HTERT RPE-1 (cell line): Measurements from ENCODE around the gene RUNDC3A.
"Not testable (repeated sequence)": the region's sequence is repeated elsewhere in the genome, so short reads cannot be mapped to it uniquely, and the experiment has no call there.

ENCODE experiments used
- in situ Hi-C: fragments of 300-500 bp; cut with MboI; formaldehyde crosslinking; loops from 4 replicates; pipeline ENCODE4 v1.14.3; 2020; ENCODE audit warnings: low sequenced_read_pairs

RUNDC3A gene

DNA sequence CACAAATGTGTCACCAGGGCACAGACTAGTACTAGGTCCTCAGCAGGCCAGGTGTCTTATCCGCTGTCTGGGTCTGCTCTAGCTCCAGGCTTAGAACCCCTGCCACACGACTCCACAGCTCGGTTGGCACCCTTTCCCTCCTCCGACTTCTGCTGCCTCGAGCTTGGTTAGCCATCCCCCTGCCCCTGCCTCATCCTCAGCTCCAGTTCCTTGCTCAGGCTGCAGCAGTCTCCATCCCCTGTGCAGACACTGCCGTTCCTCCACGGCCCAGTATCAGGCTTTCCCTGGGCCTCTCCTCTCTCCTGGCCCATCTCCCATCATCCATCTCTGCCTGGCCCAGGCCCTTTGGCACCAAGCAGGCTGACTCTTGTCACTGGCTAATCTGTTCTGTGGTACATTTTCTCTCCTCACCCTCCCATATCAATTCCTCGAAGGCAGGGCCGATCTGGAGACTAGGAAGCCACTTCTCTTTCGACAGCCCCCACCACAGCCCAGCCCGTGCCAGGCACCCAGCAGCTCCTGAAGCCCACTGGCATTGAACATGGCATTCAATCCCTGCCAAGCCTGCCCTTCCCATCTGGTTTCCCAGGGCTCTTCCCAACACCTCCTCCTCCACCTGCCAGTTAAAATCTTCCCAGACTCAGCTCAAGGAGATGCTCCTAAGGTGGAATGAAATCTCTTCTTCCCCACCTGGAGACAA lies 35.3 kb downstream of the RUNDC3A start:
- in situ Hi-C loops: no loop called here

DNA sequence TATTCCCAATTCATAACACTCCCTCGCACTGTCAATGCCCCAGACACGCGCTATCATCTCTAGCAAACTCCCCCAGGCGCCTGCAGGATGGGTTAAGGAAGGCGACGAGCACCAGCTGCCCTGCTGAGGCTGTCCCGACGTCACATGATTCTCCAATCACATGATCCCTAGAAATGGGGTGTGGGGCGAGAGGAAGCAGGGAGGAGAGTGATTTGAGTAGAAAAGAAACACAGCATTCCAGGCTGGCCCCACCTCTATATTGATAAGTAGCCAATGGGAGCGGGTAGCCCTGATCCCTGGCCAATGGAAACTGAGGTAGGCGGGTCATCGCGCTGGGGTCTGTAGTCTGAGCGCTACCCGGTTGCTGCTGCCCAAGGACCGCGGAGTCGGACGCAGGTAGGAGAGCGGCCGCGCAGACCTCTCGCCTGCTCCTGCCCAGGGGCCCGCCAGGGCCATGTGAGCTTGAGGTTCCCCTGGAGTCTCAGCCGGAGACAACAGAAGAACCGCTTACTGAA lies 36.6 kb downstream of the RUNDC3A start, which contains the start of gene GRN:
Gene GRN, plus strand, starts transcription at position 364 of the 515 bp plus-strand sequence. CDS start 3,863 bp downstream, outside the sequence.
- in situ Hi-C loops: no loop called here

DNA sequence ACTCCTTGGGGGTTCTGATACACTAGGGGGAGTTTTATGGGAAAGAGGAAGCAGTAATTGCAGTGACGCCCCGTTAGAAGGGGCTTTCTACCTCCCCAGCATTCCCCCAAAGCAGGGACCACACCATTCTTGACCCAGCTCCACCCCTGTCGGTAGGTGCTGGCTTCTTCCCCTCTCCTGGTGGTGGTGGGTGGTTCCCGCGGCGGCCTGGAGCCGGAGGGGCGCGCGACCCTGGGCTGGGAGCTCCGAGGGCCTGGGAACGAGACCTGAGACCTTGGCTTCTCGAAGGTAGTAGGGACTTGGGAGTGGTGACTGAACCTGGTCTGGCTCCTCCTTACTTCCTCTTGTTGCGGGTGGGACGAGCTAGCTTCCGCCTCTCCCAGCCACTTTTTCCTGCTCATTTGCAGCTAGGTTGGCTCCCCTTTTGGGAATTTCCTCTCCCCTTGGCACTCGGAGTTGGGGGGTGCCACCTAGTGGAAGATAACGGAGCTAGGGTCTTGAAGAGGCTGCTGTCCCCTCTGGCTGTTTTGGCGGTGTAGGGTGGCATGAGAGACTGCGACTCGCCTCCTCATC lies 37.1 kb downstream of the RUNDC3A start:
- in situ Hi-C loops: no loop called here

DNA sequence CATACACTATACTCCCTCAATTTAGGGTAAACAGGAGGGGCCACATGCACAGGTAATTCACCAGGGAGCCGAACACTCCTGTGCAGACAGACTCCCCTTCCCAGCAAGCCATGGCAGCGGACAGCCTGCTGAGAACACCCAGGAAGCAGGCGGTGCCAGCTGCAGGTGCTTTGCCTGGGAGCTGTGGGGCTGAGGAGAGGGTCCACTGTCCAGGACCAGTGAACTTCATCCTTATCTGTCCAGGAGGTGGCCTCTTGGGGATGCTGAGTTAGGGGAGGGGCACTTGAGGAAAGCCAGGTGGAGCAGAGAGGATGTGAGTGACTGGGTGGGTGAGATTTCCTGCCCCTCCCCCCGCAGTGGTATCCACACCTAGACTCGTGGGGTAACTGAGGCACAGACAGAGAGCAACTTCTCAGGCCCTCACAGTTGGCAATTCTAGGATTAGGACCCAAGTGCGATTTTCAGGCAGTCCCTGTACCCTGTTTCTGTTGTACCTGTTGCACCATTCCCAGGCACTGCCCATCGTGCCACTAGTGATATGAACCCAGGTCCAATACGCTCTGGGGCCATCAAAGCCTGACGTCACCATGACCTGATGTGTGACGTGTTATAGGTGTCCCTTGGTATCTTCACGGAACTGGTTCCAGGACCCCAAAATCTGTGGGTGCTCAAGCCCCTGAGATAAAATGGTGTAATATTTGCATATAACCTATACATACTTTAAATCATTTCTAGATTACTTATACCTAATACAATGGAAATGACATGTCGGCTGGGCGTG lies 37.9 kb downstream of the RUNDC3A start:
- in situ Hi-C loops: no loop called here

DNA sequence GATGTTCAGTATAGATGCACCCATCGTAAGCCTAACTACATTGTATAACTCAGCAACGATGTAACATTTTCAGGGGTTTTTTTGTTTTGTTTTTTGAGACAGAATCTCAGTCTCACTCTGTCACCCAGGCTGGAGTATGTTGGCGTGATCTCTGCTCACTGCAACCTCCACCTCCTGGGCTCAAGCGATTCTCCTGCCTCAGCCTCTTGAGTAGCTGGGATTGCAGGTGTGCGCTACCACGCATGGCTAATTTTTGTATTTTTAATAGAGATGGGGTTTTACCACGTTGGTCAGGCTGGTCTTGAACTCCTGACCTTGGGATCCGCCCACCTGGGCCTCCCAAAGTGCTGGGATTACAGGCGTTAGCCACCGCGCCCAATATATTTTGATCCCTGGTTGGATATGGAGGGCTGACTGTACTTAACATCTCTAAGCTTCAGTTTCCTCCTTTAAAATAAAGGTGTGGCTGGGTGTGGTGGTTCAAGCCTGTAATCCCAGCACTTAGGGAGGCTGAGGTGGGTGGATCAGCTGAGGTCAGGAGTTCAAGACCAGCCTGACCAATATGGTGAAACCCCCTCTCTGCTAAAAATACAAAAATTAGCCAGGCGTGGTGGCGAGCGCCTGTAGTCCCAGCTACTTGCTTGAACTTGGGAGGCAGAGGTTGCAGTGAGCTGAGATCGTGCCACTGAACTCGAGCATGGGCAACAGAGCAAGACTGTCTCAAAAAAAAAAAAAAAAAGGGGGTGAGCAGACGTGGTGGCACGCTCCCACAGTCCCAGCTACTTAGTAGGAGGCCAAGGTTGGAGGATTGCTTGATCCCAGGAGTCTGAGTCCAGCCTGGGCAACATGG lies 39.0 kb downstream of the RUNDC3A start:
- in situ Hi-C loops: not testable (repeated sequence)

DNA sequence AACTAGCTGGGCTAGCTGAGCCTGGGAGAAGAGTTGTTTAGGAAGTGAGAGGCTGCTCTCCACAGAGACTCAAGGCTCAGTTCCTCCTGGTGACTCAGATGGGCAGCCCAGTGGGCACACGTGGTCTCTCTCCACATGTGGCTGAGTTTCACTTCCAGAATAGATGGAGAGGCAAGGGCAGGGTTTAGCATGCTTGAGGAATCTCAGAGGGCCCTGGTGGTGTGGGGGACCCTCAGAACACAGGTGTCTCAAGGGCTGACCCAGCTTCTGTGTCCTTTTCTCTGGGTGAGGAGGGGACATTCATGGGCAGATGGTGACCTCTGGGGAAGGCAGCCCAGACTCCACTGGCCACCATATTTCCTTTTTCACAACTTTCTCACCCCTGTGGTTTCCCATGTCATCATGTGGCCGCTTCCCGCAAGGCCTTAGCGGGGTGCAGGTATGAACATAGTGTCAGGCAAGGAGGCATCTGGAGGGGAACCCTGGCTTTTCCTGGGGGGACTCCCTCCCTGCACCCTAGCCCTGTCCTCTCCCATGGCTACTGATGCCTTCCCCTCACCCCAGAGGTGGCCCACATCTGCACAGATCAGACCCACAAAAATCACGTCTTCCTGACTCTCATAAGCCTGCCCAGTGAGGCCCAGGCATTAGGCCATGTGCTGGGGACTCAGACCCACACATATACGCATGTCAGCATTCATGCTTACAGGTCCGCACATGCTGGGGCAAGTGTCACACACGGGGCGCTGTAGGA lies 40.0 kb downstream of the RUNDC3A start:
- in situ Hi-C loops: no loop called here

DNA sequence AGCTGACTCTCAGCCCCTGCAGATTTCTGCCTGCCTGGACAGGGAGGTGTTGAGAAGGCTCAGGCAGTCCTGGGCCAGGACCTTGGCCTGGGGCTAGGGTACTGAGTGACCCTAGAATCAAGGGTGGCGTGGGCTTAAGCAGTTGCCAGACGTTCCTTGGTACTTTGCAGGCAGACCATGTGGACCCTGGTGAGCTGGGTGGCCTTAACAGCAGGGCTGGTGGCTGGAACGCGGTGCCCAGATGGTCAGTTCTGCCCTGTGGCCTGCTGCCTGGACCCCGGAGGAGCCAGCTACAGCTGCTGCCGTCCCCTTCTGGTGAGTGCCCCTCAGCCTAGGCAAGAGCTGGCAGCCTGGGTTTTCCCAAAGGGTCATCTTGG lies 40.6 kb downstream of the RUNDC3A start:
- in situ Hi-C loops: no loop called here

DNA sequence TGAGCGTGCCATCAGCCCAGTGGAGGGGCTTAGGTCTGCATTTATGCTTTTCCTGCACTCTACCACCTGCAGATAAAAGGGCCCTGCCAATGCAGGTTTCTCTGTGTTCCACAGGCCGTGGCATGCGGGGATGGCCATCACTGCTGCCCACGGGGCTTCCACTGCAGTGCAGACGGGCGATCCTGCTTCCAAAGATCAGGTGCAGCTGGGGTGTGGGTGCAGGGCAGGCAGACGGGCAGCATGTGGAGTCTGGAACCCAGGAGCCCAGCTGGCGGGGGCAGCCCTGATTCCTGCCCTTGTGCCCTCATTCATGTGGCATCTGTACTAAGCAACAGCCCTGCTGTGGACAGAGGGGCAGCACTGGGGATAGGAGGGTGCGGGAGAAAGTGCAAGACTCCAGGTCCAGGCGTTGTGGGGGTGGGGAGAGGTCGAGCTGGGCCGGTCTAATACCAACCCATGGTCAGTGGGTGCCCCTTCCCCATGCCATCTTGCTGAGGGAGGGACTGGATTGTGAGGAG lies 41.2 kb downstream of the RUNDC3A start:
- in situ Hi-C loops: no loop called here

DNA sequence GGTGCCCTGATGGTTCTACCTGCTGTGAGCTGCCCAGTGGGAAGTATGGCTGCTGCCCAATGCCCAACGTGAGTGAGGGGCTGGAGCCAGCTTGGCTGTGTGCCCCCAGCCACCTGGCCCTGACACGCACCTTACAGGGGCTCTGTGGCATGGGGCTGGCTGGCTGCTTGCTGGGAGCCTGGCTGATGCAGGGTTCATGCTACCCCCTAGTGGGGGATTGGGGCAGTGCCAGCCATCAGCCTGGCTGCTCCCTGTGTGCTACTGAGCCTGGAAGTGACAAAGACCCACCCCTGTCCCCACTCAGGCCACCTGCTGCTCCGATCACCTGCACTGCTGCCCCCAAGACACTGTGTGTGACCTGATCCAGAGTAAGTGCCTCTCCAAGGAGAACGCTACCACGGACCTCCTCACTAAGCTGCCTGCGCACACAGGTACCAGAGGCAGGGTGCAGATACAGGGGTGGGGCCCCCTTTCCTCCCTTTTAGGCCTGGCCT lies 42.4 kb downstream of the RUNDC3A start:
- in situ Hi-C loops: no loop called here

DNA sequence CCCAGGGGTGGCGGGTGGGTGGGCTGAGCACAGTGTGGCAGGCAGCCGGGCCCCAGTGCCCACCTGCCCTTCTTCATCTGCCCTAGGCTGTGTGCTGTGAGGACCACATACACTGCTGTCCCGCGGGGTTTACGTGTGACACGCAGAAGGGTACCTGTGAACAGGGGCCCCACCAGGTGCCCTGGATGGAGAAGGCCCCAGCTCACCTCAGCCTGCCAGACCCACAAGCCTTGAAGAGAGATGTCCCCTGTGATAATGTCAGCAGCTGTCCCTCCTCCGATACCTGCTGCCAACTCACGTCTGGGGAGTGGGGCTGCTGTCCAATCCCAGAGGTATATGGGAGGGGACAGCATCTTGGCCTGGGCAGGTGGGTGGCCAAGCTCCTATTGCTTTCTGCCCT lies 43.1 kb downstream of the RUNDC3A start:
- in situ Hi-C loops: no loop called here

DNA sequence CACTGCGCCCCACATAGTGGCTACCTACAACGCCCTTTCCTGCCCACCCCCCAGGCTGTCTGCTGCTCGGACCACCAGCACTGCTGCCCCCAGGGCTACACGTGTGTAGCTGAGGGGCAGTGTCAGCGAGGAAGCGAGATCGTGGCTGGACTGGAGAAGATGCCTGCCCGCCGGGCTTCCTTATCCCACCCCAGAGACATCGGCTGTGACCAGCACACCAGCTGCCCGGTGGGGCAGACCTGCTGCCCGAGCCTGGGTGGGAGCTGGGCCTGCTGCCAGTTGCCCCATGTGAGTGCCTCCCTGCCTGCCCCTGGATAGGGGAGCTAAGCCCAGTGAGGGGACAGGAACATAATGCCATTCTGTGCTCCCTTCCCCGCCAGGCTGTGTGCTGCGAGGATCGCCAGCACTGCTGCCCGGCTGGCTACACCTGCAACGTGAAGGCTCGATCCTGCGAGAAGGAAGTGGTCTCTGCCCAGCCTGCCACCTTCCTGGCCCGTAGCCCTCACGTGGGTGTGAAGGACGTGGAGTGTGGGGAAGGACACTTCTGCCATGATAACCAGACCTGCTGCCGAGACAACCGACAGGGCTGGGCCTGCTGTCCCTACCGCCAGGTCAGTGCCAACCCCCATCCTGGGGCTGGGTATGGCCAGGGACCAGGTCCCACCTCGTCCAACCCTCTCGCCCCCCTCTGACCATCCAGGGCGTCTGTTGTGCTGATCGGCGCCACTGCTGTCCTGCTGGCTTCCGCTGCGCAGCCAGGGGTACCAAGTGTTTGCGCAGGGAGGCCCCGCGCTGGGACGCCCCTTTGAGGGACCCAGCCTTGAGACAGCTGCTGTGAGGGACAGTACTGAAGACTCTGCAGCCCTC lies 43.8 kb downstream of the RUNDC3A start:
- in situ Hi-C loops: no loop called here

DNA sequence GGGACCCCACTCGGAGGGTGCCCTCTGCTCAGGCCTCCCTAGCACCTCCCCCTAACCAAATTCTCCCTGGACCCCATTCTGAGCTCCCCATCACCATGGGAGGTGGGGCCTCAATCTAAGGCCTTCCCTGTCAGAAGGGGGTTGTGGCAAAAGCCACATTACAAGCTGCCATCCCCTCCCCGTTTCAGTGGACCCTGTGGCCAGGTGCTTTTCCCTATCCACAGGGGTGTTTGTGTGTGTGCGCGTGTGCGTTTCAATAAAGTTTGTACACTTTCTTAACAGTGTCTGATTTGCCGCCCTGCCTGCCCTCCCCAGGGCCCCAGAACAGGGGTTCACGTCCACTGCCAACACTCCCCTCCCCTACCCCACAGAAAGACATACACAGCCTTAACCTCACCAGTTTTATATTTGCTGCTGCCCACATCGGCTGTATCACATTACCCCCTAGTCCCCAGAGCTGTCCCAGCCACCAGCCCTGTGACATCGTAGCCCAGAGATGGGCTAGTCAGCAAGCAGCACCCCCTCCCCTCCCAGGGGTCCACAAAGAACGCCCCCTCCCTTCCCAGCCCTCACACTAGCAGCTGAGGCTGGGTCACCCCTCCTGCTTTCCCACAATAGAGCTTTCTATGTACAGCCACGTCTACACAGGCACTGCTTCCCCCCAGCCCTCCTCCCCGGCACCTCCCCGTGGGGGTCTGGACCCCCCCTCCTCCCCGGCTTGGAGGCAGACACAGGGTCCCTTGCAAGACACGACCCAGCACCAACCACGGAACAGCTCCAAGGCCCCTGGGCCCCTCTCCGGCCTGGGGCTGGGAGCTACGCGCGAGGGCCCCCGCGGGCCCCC lies 44.6 kb downstream of the RUNDC3A start:
- in situ Hi-C loops: no loop called here

DNA sequence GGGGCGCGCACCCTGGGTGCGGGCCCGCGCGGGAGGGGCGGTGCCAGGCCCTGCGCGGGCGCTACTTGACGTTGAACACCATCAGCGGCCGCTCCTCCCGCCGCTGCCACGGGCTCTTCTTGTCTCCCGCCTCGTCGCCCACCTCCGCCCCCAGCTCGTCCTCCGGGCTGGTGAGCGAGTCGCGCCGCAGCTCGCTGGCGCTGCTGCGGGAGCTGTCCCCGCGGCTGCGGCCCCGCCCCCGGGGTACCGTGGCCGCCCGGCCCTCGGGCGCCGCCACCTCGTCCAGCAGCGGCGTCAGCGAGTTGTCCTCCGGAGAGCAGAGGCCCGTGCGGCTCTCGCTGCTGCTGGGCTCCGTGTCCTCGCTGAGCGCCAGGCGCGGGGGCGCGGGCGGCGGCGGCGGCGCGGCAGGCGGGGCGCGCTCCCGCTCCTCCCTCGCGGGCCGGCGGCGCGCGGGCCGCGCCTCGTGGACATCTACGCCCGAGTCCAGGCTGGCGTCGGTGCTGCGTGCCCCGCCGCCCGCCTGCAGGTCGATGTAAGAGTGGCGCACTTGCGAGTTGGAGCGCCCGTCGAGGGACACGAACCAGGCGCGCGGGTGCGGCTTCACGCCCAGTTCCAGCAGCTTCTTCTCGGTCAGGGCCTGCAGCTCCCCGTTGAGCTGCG lies 45.4 kb downstream of the RUNDC3A start:
- in situ Hi-C loops: no loop called here

DNA sequence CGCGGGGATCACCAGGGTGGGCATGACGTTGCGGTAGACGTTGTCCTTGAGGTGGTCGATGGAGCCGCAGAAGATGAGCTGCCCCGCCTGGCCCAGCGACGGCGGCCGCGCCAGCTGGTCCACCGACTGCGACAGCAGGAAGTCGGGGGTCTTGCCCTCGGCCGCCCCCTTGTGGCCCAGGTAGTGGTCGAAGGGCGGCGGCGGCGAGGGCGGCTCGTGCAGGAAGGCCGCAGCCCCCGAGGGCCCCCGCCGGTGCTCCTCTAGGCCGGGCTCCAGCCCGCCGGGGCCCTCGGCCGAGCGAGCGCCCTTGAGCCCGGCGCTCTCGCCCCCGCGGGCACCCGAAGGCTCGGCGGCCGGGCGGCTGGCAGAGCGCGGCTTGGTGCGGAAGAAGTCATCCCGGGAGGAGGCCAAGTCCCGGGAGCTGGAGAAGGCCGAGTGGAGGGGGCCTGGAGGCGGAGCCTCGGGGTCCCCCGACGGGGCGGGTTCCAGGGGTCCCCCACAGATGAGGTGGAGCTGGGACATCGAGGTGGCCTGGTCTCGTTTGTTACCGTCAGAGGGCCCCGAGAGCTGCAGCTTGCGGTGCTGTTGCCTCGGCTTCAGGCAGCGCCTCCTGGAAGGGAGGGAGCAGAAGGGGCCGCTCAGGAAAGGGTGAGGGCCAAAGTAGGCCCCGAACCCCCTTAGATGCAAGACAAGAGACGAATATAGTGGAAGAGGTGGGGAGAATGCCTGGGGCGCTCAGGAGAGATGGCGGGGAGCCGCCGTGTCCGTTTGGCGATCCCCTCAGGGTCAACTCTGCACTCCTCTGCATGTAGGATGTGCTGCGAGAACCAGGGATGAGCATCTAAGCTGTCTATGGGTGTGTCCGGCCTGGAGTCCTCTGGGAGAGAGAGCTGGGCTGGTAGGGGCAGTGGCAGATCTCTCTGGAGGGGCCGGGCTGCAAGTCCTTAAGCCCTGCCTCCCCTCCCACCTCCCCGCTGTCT lies 46.5 kb downstream of the RUNDC3A start:
- in situ Hi-C loops: no loop called here

DNA sequence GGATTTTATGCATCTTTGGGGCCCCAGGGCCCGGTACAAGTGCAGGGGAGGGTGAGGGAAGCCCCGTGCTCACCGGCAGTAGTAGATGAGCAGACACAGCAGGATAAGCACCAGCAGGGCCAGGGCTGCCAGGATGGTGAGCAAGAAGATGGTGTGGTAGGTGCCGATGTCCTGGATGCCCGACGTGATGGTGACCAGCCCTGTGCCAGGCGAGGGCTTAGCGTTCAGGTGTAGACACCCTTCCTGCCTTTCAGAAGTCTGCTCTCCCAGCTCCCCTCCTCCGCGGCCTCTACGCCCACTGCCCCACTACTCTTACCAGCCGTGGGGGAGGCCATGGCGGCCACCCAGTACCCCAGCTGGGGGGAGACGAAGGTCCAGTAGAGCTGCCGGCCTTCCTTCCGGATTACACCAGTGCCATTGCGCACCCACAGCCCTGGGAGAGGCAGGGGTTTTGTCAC lies 47.3 kb downstream of the RUNDC3A start:
- in situ Hi-C loops: no loop called here

DNA sequence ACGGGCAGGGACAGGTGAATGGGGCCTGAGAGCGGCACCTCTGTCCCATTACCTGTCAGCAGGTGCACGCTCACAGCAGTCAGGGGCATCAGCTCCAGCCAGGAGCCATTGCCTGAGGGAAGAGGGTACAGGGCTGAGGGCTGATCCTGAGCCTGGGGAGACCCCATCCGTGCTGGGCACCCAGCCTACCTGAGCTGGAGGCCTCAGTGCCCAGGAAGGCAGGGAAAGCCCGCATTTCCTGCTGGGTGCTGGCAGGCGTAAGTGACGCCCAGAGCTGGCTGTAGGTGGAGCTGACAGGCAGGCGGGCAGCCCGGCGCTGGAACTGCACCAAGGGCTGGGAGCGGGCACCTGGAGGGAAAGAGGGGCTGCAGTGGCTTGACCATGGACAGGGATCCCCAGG lies 47.8 kb downstream of the RUNDC3A start:
- in situ Hi-C loops: no loop called here
